ENCODE data around the gene TBC1D10A.

GRCh38 chr22:30357650-30358215 is 31.0 kb upstream of the TBC1D10A start:
- TF ChIP-seq CTCF (IDR thresholded peaks at IDR 0.05; ENCODE audit: insufficient read depth, low read depth, low read length) (no peak), EZH2 (IDR thresholded peaks at IDR 0.05; ENCODE audit: insufficient read depth, low read length) (no peak)

Data from astrocyte (in vitro differentiated cells and primary cell).